Activated CD8-positive, alpha-beta T cell treated with anti-CD3 and anti-CD28 coated beads for 36 hours (primary cell): Measurements from ENCODE around the gene OPCML. TPM values are rescaled to one million over a fixed set of nuclear protein-coding genes. Genes with fewer than 3 reads are reported as not detected.

Experiments
- ATAC-seq: fragments of 200-7000 bp; cut with Tn5 transposase; one replicate; pipeline ENCODE4 v1.10.0; 2021; ENCODE audit warnings: mild to moderate bottlenecking, moderate library complexity
- CTCF ChIA-PET: fragments of 350-600 bp; sonication (Branson Sonifier 250); formaldehyde crosslinking; loops from one replicate; lab custom pipeline; 2021; ENCODE audit warnings: antibody characterized with exemption; lab: Charles Lee
- POLR2A ChIA-PET: fragments of 350-600 bp; sonication (Branson Sonifier 250); formaldehyde crosslinking; loops from one replicate; lab custom pipeline; 2021; ENCODE audit warnings: antibody characterized with exemption; lab: Charles Lee
- DNase-seq: peaks from one replicate; pipeline ENCODE4 v3.0.0-alpha.2; 2020
- H3K27ac Mint-ChIP-seq: one replicate; pipeline ENCODE4 v1.8.0; 2021; ENCODE audit warnings: mild to moderate bottlenecking, mixed read lengths
- H3K27me3 Mint-ChIP-seq: one replicate; pipeline ENCODE4 v1.8.0; 2021; ENCODE audit warnings: mixed read lengths
- H3K36me3 Mint-ChIP-seq: one replicate; pipeline ENCODE4 v1.8.0; 2021; ENCODE audit warnings: low read depth, mixed read lengths
- H3K4me1 Mint-ChIP-seq: one replicate; pipeline ENCODE4 v1.8.0; 2021; ENCODE audit warnings: low read depth, mixed read lengths
- H3K4me3 Mint-ChIP-seq: one replicate; pipeline ENCODE4 v1.8.0; 2021; ENCODE audit warnings: mild to moderate bottlenecking, moderate library complexity, mixed read lengths
- H3K9me3 Mint-ChIP-seq: one replicate; pipeline ENCODE4 v1.8.0; 2021; ENCODE audit warnings: mixed read lengths
- intact Hi-C: fragments of 100-400 bp; cut with micrococcal nuclease; formaldehyde crosslinking; loops from one replicate; pipeline ENCODE4 v1.10.0; 2022
- total RNA-seq, 2 experiments: library from RNA; stranded (reverse); gene quantifications; one replicate each; pipeline ENCODE4 v1.2.3, GENCODE V29; 2021
- TF ChIP-seq, protein P1 (sequence below): fragments of 200-600 bp; IDR thresholded peaks from one replicate; pipeline ENCODE4 v1.8.0; 2022; ENCODE audit warnings: antibody characterized with exemption, mild to moderate bottlenecking

Gene OPCML
- total RNA-seq, 2 experiments from 2014 or later: not detected

DNA sequence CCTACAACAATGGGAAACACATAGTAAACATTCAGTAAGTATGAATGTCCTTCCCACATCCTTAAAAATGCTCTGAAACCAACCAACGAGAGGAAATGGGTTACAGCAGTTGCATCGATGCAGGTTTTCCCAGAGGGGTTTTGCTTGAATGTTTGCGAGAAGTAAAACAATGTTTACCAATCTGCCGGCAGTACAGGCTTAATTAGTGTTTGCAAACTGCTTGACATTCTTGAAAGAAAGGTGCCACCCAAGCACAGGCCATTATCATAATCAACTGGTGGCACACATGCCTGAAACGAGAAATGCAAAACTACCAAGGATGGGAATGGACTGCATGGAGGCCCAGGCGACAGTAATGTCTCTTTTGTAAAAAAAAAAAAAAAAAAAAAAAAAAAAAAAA is 27.1 kb upstream of the OPCML start:
- ATAC-seq: no peak
- H3K27me3 Mint-ChIP-seq: no peaks in the 10 kb centered on the region
- ChIA-PET POLR2A (no interaction called here), CTCF (no interaction called here)
- no peaks in the 10 kb centered on the region for H3K36me3 Mint-ChIP-seq
- H3K9me3 Mint-ChIP-seq: no peaks in the 10 kb centered on the region
- no peak overlapping the region for H3K27ac Mint-ChIP-seq
- DNase-seq: no peak
- intact Hi-C loops: no loop called here
- TF ChIP-seq, protein P1, sequence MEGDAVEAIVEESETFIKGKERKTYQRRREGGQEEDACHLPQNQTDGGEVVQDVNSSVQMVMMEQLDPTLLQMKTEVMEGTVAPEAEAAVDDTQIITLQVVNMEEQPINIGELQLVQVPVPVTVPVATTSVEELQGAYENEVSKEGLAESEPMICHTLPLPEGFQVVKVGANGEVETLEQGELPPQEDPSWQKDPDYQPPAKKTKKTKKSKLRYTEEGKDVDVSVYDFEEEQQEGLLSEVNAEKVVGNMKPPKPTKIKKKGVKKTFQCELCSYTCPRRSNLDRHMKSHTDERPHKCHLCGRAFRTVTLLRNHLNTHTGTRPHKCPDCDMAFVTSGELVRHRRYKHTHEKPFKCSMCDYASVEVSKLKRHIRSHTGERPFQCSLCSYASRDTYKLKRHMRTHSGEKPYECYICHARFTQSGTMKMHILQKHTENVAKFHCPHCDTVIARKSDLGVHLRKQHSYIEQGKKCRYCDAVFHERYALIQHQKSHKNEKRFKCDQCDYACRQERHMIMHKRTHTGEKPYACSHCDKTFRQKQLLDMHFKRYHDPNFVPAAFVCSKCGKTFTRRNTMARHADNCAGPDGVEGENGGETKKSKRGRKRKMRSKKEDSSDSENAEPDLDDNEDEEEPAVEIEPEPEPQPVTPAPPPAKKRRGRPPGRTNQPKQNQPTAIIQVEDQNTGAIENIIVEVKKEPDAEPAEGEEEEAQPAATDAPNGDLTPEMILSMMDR: no peak
- H3K4me3 Mint-ChIP-seq: no peak overlapping the region
- H3K4me1 Mint-ChIP-seq: no peaks in the 10 kb centered on the region

DNA sequence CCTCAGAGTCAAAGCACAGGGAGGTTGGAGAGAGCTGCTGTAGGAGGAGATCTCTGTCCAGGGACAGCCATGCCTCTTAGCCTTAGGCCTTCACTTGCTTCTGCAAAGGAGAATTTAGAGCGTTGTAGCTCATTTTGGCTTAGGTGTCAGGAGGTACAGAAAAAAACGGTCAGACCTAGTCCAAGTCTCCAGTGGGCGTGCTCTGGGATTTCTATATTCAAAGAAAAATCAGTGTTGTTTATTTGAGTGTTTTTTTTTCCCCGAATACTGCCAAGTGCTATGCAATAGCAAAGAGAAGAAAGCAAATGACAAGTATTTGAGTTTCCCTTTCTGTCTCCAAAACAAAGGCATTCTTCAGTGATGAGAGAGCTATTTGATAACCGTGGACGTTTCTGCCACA is 22.7 kb upstream of the OPCML start:
- ATAC-seq: no peak
- TF ChIP-seq, protein P1: no peak

DNA sequence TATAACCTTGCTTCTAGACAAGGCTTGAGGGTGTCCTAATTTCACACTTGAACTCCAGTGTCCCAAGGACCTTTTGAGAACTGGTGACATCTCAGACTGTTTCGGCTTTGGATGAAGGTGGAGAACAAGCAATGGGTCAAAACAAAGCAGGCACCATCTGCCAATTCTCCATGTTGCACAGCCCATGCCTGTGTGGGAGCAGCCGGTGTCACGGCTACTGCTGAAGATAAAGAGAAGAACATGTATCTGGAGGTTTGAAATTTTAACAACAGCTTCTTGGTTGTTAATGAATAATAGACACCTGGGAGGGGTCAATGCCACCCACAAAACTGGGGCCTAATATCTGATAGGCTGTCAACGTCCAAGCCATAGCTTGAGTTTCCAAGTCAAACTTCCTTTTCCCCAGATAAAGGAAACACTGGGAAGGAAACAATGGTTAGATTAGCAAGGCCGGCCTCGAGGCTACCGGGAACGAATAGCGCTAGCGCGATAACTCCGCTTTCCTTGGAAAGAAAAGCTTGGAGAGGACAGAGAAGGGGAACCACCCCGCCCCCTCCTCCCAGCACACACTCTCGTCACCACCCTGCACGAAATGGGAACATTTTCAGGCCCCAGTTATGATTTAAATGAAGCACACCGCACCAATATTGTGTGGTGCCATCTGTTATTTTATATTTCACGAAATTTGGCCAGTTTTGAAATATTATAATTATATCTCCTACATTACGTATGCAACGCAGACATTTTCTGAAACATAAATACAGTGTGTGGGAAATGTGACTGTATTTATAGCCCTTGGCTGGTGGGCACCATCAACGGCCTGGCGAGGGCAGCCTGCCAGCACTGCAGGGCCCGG is 21.8 kb upstream of the OPCML start:
- ATAC-seq (no peak), DNase-seq (no peak)
- ChIA-PET CTCF (no interaction called here), POLR2A (no interaction called here)
- no peaks in the 10 kb centered on the region for H3K36me3 Mint-ChIP-seq
- H3K27me3 Mint-ChIP-seq: no peaks in the 10 kb centered on the region
- H3K9me3 Mint-ChIP-seq: no peaks in the 10 kb centered on the region
- no peak overlapping the region for H3K4me3 Mint-ChIP-seq
- no peak overlapping the region for H3K27ac Mint-ChIP-seq
- TF ChIP-seq, protein P1: no peak
- no peaks in the 10 kb centered on the region for H3K4me1 Mint-ChIP-seq
- intact Hi-C loops: no loop called here

More for the DNA sequence above, 22.7 kb upstream of the OPCML start:
- Mint-ChIP-seq H3K27me3 (no peaks in the 10 kb centered on the region), H3K9me3 (no peaks in the 10 kb centered on the region), H3K4me1 (no peaks in the 10 kb centered on the region), H3K27ac (no peak overlapping the region), H3K36me3 (no peaks in the 10 kb centered on the region), H3K4me3 (no peak overlapping the region)
- DNase-seq: no peak
- ChIA-PET POLR2A (no interaction called here), CTCF (no interaction called here)
- intact Hi-C loops: no loop called here

DNA sequence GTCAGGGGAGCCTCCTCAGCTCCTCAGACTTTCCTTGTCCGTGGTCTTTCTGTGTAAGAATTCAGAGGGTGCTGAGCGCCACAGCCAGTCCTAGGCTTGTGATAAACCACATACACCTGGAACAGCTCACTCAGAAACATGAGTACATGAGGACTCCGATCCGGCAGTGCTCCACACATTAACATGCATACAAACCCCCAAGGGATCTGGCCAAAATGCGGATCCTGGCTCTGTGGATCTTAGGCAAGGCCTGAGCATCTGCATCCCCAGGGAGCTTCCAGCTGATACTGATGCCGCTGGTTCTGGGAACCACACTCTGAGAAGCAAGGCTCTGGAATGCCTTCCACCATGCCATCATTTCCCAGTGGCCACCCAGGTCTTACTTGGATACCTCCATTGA is 20.6 kb upstream of the OPCML start:
- no peaks in the 10 kb centered on the region for H3K9me3 Mint-ChIP-seq
- POLR2A ChIA-PET: interaction anchor here (0.6 kb wide), 1 partner anchor 170 kb away, joined by 4 read pairs; no protein-coding TSS in a partner anchor
- no peaks in the 10 kb centered on the region for H3K27me3 Mint-ChIP-seq
- no peak overlapping the region for H3K27ac Mint-ChIP-seq
- CTCF ChIA-PET: no interaction called here
- ATAC-seq (no peak), DNase-seq (no peak)
- no peaks in the 10 kb centered on the region for H3K4me1 Mint-ChIP-seq
- TF ChIP-seq, protein P1: no peak
- H3K36me3 Mint-ChIP-seq: no peaks in the 10 kb centered on the region
- intact Hi-C loops: no loop called here
- no peak overlapping the region for H3K4me3 Mint-ChIP-seq

DNA sequence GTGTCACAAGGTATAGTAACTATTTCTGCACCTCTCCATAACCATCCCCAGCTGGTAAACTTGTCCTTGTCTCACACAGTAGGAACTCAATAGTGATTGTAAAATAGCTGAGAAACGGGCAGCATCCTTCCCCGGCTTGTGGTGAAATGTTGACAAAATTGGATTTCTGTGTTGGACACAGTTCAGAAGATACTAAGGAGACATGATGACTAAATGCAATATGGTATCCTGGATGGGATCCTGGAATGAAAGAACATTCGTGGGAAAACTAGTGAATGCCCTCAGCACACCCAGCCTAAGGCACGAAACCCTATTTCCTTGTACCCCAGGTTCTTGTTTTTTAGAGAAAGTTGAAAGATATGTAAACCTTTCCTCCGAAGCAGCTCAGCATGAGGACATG is 18.8 kb upstream of the OPCML start:
- no peaks in the 10 kb centered on the region for H3K4me1 Mint-ChIP-seq
- ATAC-seq (no peak), DNase-seq (no peak)
- no peak overlapping the region for H3K27ac Mint-ChIP-seq
- POLR2A ChIA-PET: no interaction called here
- no peak overlapping the region for H3K4me3 Mint-ChIP-seq
- TF ChIP-seq, protein P1: no peak
- CTCF ChIA-PET: no interaction called here
- no peaks in the 10 kb centered on the region for H3K9me3 Mint-ChIP-seq
- H3K27me3 Mint-ChIP-seq: no peaks in the 10 kb centered on the region
- intact Hi-C loops: no loop called here
- no peaks in the 10 kb centered on the region for H3K36me3 Mint-ChIP-seq
